Dendritic cell treated with granulocyte-macrophage colony-stimulating factor and Interleukin-4, amounts not matched to agents 40 ng/mL and 50 ng/mL, for 4 days (primary cell): ENCODE results near the gene HOXB5.
A peak's percentile ranks its signal among the peaks of the same experiment; 100 is the strongest.

Source experiments
- H3K27ac Mint-ChIP-seq: one replicate; pipeline ENCODE4 v1.8.0; 2022; ENCODE audit warnings: mild to moderate bottlenecking, mixed read lengths
- H3K27me3 Mint-ChIP-seq: one replicate; pipeline ENCODE4 v1.8.0; 2022; ENCODE audit warnings: mild to moderate bottlenecking, mixed read lengths
- H3K36me3 Mint-ChIP-seq: one replicate; pipeline ENCODE4 v1.8.0; 2022; ENCODE audit warnings: low read depth, mixed read lengths
- H3K4me1 Mint-ChIP-seq: one replicate; pipeline ENCODE4 v1.8.0; 2022; ENCODE audit warnings: low read depth, mixed read lengths
- H3K4me3 Mint-ChIP-seq: one replicate; pipeline ENCODE4 v1.8.0; 2022; ENCODE audit warnings: mild to moderate bottlenecking, moderate library complexity, mixed read lengths
- H3K9me3 Mint-ChIP-seq: one replicate; pipeline ENCODE4 v1.8.0; 2022; ENCODE audit warnings: mixed read lengths
- intact Hi-C: fragments of 100-400 bp; cut with micrococcal nuclease; formaldehyde crosslinking; loops from one replicate; pipeline ENCODE4 v1.15.0; 2022

The HOXB5 gene

DNA sequence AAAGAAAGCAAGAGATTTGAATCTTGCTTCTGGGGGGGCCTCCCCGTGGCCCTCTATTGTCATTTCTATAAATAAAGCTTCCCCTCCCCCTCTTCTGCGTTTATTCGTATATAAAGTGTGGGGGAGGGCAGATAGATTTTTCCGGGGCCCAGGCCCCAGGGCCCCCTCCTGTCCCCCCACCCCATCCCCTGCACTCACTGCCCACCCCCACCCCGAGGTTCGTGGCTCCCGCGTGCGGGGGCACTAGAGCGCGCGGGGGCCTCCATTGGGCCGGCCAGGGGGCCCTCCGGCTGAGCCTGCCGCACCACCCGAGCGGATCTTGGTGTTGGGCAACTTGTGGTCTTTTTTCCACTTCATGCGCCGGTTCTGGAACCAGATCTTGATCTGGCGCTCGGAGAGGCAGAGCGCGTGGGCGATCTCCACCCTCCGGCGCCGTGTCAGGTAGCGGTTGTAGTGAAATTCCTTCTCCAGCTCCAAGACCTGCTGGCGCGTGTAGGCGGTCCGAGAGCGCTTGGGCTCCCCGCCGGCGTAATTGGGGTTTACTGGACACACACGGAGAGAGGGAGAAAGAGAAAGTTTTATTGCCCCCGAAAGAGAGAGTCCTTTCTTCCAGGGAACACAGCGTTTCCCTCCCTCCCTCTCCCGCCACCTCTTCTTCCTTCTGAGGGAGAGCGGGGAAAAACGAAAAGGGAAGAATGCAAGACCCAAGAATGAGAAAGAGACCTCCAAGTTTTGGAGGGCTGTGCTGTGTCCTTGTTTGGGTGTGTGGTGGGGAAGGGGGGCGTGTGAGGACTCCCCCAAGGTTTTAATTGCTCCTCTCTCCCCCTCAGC lies 16.9 kb downstream of the HOXB5 start:
- no peak overlapping the region for H3K27ac Mint-ChIP-seq
- peaks cover 71% of the 10 kb centered on the region for H3K27me3 Mint-ChIP-seq
- H3K4me1 Mint-ChIP-seq = peaks cover 44% of the 10 kb centered on the region
- no peaks in the 10 kb centered on the region for H3K9me3 Mint-ChIP-seq
- peak overlapping the region; percentile 64 for H3K4me3 Mint-ChIP-seq
- intact Hi-C loops = no loop called here
- H3K36me3 Mint-ChIP-seq = no peaks in the 10 kb centered on the region

DNA sequence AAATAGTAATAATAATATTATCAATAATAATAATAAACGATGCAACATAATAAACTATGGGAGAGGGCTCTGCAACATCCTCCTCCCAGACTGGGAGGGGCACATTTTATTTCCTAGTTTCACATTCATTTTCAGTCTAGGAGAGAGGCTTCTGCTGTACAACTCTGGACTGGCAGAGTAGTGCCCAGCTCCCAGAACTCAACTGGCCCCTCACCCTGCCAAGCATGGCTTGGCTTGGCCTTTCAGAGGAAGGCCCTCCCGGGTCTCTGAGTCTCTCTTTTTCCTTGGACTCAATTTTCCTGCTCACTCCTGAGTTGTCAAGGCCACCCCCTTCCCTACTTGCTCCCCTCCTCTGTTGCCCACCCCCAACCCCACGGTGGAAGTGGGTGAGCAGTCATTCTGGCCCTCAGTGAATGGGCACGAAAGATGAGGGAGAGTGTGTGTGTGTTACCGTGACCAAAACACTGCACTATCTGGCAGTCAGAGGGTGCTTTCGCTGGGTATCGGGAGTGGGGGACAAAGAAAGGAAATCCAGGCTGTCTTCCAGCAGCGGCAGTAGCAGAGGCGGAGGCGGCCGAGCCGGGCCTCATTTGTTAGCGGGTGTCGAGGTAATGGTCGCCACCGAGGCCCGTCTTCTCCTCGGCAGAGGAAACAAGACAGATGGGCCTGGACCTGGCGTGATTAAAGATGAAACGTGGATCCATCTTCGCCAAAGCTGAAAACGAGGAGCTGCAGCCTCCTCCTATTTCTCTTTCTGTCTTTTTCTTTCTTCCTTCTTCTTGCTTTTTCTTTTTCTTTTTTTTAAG lies 17.7 kb downstream of the HOXB5 start:
- Mint-ChIP-seq H3K4me3 (no peak overlapping the region), H3K27ac (no peak overlapping the region), H3K36me3 (no peaks in the 10 kb centered on the region), H3K4me1 (peaks cover 40% of the 10 kb centered on the region), H3K27me3 (peaks cover 63% of the 10 kb centered on the region), H3K9me3 (no peaks in the 10 kb centered on the region)
- intact Hi-C loops = no loop called here

DNA sequence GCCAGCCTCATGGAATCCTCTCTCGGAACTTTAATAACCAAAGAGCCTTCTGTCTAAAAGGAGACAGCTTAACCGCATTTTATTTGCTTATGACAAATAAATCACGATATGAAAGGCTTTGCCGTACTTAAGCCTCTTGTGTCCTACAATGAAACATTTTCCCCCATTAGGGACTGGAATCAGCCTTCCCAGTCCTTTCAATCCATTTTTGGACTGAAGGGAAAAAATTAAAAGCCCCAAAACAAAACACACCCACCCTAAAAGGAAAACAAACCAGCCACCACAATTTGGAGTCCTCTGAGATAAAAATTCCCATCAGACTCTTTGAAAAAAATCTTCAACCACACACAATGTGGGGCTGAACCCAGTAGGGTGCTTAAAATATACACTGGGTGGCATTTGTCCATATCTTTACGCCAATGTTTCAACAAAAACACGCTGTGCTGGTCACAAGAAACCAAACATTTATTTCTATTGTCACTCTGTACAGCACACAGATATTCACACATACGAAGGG lies 18.5 kb downstream of the HOXB5 start:
- no peak overlapping the region for H3K4me3 Mint-ChIP-seq
- H3K9me3 Mint-ChIP-seq = no peaks in the 10 kb centered on the region
- no peak overlapping the region for H3K27ac Mint-ChIP-seq
- intact Hi-C loops = no loop called here
- no peaks in the 10 kb centered on the region for H3K36me3 Mint-ChIP-seq
- H3K27me3 Mint-ChIP-seq = peaks cover 56% of the 10 kb centered on the region
- peaks cover 35% of the 10 kb centered on the region for H3K4me1 Mint-ChIP-seq

DNA sequence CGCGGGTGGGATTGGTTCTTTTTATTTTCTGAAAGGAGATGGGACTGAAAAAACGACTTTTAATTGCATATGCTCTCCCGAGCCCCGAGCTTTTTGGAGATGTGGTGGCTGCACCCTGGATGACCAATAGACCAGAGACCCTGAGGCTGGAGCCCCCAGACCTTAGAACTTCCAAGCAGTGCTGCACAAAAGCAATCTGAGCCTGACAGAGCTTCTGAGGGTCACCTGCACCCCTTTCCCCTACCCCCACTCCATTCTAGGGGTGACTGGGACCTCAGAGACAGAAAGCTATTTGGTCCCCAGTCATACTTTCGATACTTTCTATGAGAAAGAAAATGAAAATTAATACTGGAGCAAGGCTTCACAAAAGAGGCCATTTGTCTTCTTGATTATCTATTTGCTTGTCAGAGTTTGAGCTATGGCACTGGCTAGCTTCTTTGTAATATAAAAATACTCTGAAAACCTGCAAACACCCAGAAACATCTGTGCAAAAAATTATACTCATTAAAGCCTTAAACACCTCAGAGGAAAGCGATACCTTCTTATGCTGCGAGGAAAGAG lies 19.0 kb downstream of the HOXB5 start:
- peaks cover 30% of the 10 kb centered on the region for H3K4me1 Mint-ChIP-seq
- intact Hi-C loops = no loop called here
- H3K4me3 Mint-ChIP-seq = no peak overlapping the region
- H3K36me3 Mint-ChIP-seq = no peaks in the 10 kb centered on the region
- peaks cover 50% of the 10 kb centered on the region for H3K27me3 Mint-ChIP-seq
- no peaks in the 10 kb centered on the region for H3K9me3 Mint-ChIP-seq
- no peak overlapping the region for H3K27ac Mint-ChIP-seq

DNA sequence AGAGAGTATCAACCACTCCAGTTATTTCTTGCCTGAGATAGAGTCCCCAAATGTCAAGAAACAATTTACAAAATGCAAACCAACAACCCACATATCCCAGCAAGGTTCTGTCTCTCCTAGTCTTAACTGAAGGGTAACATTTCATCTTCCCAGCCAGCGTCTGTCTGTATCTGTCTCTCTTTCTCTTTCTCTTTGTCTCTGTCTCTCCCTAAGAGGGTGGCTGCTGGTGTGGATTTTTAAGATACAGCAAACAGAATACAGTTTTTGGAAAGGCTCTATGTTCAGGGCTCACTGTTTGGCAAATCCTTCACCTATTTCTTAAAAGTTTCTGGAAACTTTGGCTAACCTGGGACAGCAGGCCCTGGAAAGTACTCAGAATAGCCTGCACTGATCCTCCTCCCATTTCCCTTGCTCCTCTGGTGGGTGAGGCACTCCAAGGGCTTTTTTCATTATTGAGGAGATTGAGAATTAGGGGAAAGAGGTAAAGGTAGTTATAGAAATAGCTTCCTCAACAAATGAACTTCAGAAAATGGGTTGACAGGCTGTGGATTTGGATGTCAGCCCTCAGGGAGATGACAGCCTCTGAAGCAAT lies 21.7 kb downstream of the HOXB5 start:
- H3K4me3 Mint-ChIP-seq = no peak overlapping the region
- intact Hi-C loops = no loop called here
- peaks cover 16% of the 10 kb centered on the region for H3K4me1 Mint-ChIP-seq
- H3K36me3 Mint-ChIP-seq = no peaks in the 10 kb centered on the region
- H3K9me3 Mint-ChIP-seq = no peaks in the 10 kb centered on the region
- H3K27me3 Mint-ChIP-seq = peaks cover 27% of the 10 kb centered on the region
- no peak overlapping the region for H3K27ac Mint-ChIP-seq

DNA sequence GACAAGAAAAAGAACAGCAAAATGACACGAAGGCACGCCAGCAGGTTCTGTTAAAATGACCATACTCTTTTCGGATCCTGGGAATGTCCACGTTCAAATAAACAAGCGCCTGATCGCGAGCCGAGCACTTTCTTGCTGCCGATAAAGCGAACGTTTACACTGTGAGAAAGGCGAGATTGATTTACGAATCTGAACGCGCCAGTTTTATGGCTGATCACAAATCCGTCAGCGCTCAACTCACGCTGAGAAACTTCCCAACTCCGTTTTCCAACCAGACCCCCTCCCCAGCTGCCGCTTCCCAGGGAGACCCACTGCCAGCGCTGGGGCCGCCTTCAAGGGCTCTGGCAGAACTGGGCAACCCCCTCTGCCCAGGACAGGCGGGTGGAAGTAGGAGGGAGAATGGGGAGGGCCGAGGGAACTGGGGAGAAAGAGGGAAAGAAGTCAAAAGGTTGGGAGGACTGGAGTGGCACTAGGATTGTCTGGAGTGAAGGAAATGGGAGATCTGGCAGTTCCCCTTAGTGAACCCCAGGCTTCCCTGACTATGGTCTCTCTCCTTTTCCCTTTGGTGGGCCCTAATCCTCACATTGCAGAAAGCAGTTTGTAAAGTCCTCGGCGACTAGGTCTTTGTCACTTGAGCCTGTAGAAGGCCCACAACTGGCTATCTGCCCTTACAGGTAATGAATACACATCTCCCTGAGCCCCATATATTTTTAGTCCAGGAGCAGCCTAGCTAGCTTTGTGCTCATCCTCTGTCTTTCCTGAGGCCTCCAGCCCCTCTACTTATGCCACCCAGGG lies 22.4 kb downstream of the HOXB5 start:
- no peak overlapping the region for H3K27ac Mint-ChIP-seq
- H3K4me3 Mint-ChIP-seq = no peak overlapping the region
- intact Hi-C loops = no loop called here
- H3K4me1 Mint-ChIP-seq = peaks cover 12% of the 10 kb centered on the region
- no peaks in the 10 kb centered on the region for H3K36me3 Mint-ChIP-seq
- no peaks in the 10 kb centered on the region for H3K9me3 Mint-ChIP-seq
- peaks cover 20% of the 10 kb centered on the region for H3K27me3 Mint-ChIP-seq

DNA sequence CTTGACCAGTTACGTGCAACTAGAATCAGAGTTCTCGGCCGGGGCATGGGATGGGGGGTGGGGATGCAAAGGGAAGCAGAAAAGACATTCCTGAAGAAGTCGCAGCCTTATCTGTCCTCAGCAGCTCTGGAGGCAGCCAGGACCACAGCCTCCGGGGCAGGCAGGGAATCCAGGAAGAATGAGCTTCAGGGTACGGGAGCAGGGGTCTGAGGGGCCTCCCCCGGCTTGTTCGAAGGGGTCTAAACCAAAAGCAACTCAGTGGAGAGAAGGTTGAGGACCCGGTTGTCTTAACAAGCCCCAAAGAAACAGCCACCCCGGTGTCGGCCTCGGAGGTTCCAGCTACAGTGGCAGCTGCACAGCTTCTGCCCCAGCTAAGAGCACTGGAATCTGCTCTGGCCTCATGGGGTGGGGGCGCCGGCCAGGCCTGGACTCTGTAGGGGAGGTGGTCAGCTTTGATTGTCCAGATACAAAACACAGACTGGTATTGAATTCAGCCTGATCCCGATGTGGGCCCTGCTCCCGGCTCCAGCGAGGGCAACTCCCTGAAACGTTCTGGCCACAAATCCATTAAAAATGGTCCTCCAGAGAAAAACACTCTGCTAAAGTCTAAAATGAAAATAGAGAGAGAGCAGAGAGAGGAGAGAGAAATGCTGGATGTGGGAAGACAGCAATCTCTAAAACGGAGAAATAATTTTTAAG lies 23.1 kb downstream of the HOXB5 start:
- Mint-ChIP-seq H3K4me1 (peaks cover 6% of the 10 kb centered on the region), H3K36me3 (no peaks in the 10 kb centered on the region), H3K9me3 (no peaks in the 10 kb centered on the region), H3K27me3 (peaks cover 13% of the 10 kb centered on the region), H3K27ac (no peak overlapping the region), H3K4me3 (no peak overlapping the region)
- intact Hi-C loops = no loop called here

DNA sequence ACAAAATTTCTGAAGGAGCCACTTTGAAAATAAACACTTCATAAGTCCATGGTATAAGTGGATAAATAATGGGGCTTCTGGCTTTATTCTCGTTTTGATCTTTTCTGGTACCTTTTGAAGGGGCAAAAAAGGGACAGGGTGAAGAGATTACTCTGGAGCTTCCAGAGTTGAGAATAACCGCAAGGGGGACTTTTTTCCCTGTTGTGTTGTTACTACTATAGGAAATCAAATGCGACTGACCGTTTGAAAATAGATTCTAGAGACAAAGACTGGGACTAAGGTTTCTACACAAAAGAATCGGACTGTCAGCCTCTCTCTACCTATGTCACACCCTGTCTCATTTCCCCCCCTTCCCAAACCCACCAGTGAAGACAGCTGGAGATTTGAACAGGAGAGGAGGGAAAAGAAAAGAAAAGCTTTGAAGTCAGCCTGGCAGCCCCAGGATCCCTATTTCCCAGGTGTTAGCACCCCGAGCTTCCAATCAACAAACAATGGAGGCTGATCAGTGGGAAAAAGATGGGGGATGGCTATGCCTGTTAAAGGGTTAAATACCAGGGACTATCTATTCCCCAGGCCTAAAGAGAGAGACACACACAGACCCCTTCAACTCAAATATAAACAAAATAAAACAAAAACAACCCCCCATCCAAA lies 23.8 kb downstream of the HOXB5 start:
- H3K4me3 Mint-ChIP-seq = no peak overlapping the region
- intact Hi-C loops = no loop called here
- H3K36me3 Mint-ChIP-seq = no peaks in the 10 kb centered on the region
- H3K9me3 Mint-ChIP-seq = no peaks in the 10 kb centered on the region
- H3K27ac Mint-ChIP-seq = no peak overlapping the region
- peaks cover 8% of the 10 kb centered on the region for H3K27me3 Mint-ChIP-seq
- peaks cover 6% of the 10 kb centered on the region for H3K4me1 Mint-ChIP-seq

DNA sequence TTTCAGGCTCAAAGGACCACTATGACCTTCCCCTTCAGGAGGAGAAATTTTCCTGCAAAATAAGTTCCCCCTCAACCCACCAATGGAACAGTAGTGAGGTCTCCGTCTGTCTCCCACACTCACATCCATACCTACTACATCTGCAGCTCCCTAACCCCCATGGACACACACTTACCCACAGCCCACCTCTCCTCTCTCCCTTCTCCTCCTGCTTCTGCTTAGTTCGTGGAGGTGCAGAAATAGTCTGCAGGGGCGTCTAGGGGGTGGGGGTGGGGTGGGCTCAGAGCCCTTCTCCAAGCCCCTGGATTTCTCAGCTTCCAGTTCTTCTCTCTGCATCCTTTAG lies 24.4 kb downstream of the HOXB5 start:
- Mint-ChIP-seq H3K27me3 (peaks cover 2% of the 10 kb centered on the region), H3K4me3 (no peak overlapping the region), H3K9me3 (no peaks in the 10 kb centered on the region), H3K36me3 (no peaks in the 10 kb centered on the region), H3K4me1 (peaks cover 6% of the 10 kb centered on the region), H3K27ac (no peak overlapping the region)
- intact Hi-C loops = no loop called here

DNA sequence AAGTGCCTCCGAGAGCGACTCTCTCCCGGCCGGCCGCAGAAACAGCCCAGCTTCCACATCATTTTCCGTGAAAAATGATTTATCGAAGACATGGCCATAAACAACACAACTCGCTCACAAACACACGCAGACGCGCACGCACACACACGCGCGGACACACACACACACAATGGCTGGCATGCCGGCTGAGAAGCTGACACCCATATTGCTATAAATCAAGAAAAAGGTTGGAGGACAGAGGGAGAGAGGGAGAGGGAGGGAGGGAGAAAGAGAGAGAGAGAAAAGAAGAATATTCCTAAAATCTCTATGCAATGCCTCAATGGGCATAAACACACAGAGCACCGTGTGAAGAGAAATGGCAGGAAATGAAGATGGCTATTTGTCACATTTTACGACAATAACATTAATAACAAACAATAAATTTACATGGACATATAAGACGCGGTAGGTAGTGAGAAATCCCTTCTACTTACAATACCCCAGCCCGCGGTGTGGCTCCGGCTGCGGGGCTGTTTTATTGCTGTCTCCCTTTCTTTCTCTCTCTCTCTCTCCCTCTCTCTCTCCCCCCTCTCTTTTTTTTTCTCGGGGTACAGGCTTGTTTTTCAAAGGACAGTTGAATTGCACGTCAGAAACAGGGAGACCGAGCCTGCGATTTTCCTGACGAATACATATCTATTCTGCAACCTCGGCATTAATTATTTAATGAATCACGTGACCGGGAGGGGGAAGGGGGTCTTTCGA lies 24.9 kb downstream of the HOXB5 start:
- intact Hi-C loops = no loop called here
- peaks cover 3% of the 10 kb centered on the region for H3K27me3 Mint-ChIP-seq
- no peaks in the 10 kb centered on the region for H3K9me3 Mint-ChIP-seq
- peaks cover 6% of the 10 kb centered on the region for H3K4me1 Mint-ChIP-seq
- H3K27ac Mint-ChIP-seq = no peak overlapping the region
- no peak overlapping the region for H3K4me3 Mint-ChIP-seq
- H3K36me3 Mint-ChIP-seq = no peaks in the 10 kb centered on the region

DNA sequence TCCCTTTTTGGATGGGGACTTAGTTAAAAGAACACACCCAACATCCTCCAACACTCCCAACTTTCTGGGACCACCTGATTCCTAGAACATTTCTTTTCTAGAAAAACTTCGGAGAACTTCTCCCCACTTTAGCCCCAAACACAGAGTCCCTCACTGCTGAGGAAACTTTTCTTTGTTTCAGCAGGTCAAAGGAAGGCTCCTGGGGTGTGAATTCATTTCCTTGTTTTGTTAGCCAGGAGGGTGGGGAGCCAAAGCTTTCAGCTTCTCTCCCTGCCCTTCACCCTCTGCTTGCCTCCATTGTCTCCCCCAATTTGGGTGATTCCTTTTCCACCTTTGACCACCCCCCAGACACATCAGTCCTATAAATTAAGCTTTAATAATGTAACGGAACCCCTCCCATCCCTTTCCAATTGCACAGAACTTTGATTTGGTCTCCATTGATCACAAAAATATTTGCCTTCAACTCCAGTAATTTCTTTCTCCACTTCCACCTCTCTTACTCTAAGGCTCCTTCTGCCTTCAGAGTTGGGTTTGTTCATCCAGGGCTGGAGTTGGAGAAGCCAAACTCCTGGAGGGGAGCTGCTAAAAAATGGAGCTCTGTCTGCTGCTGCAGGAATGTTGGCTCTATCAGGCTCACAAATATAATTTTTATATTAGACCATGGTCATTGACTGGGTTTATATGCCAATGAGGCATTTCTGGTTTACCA lies 25.8 kb downstream of the HOXB5 start:
- no peak overlapping the region for H3K27ac Mint-ChIP-seq
- H3K27me3 Mint-ChIP-seq = peaks cover 12% of the 10 kb centered on the region
- intact Hi-C loops = no loop called here
- no peaks in the 10 kb centered on the region for H3K36me3 Mint-ChIP-seq
- no peak overlapping the region for H3K4me3 Mint-ChIP-seq
- H3K9me3 Mint-ChIP-seq = no peaks in the 10 kb centered on the region
- H3K4me1 Mint-ChIP-seq = peaks cover 6% of the 10 kb centered on the region

DNA sequence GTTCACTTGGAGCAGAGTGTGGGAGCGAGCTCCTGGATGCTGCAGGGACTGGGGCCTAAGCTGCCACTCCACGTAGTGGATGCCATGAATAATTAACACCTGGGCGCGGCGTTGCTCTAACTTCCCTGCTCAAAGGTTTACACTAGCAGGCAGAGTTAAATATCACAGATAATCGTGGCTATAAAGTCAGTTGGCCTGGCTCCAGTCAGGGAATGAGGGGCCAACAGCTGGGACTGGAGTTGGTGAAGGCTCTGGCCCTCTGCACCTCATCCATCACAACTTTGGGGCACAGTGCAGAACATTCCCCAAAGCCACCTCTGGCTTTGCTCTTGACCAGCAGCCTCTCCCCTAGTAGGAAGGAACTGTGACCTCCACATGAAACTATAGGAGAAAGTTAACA lies 26.4 kb downstream of the HOXB5 start:
- no peaks in the 10 kb centered on the region for H3K9me3 Mint-ChIP-seq
- H3K4me1 Mint-ChIP-seq = peaks cover 6% of the 10 kb centered on the region
- no peaks in the 10 kb centered on the region for H3K36me3 Mint-ChIP-seq
- peaks cover 18% of the 10 kb centered on the region for H3K27me3 Mint-ChIP-seq
- intact Hi-C loops = no loop called here
- no peak overlapping the region for H3K27ac Mint-ChIP-seq
- no peak overlapping the region for H3K4me3 Mint-ChIP-seq
